Measurements from ENCODE around the gene NKTR. TPM values are rescaled to one million over a fixed set of nuclear protein-coding genes. Genes with fewer than 3 reads are reported as not detected.

Gene NKTR
- total RNA-seq, 1 experiment from 2014 or later: 53.1 TPM

- Histone ChIP-seq H3K4me3 (ENCODE audit: low read depth, low read length, poor library complexity, severe bottlenecking) (no peak overlapping the region), H3K27me3 (replicated peaks; ENCODE audit: insufficient read depth, low read depth, low read length, poor library complexity) (no peaks in the 10 kb centered on the region), H3K9me3 (ENCODE audit: low read depth, low read length, poor library complexity, severe bottlenecking) (no peaks in the 10 kb centered on the region), H3K4me1 (ENCODE audit: insufficient read depth, low read length, poor library complexity, severe bottlenecking) (no peaks in the 10 kb centered on the region), H3K36me3 (ENCODE audit: insufficient read depth, low read length, poor library complexity, severe bottlenecking) (peaks cover 3% of the 10 kb centered on the region), H3K27ac (ENCODE audit: low read depth, low read length, poor library complexity, severe bottlenecking) (no peak overlapping the region)
- TF ChIP-seq, protein P1, sequence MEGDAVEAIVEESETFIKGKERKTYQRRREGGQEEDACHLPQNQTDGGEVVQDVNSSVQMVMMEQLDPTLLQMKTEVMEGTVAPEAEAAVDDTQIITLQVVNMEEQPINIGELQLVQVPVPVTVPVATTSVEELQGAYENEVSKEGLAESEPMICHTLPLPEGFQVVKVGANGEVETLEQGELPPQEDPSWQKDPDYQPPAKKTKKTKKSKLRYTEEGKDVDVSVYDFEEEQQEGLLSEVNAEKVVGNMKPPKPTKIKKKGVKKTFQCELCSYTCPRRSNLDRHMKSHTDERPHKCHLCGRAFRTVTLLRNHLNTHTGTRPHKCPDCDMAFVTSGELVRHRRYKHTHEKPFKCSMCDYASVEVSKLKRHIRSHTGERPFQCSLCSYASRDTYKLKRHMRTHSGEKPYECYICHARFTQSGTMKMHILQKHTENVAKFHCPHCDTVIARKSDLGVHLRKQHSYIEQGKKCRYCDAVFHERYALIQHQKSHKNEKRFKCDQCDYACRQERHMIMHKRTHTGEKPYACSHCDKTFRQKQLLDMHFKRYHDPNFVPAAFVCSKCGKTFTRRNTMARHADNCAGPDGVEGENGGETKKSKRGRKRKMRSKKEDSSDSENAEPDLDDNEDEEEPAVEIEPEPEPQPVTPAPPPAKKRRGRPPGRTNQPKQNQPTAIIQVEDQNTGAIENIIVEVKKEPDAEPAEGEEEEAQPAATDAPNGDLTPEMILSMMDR (conservative IDR thresholded peaks at IDR 0.05; ENCODE audit: low read depth, low read length): no peak
- no peak for TF ChIP-seq EZH2 (IDR thresholded peaks at IDR 0.05; ENCODE audit: borderline replicate concordance, low read depth, low read length, poor library complexity, severe bottlenecking)
- ChIA-PET CTCF (no interaction called here), POLR2A (ENCODE audit: low non-redundant PET) (no interaction called here)
- intact Hi-C loops (cut with micrococcal nuclease; ENCODE audit: unreplicated experiment): no loop called here
- no TSS peak for BruUV-seq (replicated peaks)
- no peak for DNase-seq (ENCODE audit: low spot score)
These were observed 61.1 kb downstream of the NKTR start for GRCh38 chr3:42661593-42662022.

DNA sequence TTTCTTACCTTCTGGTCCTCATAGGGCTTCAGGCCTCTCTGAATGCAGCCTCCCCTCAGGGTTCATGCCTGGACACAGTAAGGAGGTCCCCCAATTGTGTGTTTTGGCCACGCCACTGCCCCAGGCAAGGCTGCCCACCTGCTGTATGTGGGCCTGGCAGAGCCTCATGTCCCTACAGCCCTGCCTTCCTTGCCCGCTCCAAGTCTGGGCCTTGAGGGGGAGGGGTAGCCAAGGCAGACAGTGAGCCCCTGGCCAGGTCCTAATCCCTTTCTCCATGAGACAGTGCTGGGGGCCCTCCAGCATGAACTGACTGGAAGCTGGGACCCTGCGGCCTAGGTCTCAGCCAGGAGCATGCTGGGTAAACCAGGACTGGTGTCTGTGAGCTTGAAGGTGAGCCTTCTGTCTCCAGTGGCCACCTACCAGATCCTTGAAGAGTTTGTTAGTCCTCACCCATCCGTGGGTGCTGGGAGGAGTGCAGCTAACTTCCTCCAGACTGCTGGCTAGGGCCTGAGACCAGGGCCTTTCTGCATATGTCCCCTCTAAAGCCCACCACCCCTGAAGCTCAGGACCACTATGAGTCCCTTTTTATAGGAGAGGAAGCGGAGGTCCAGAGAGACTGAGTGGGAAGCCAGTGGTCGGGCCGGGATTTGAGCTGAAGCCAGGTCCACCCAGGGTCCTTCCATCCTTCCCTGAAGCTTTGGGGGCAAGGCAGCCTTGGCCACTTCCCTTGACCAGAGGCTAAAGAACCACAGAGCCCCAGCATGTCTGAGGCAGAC, 61.7 kb downstream of the NKTR start:
- POLR2A ChIA-PET (ENCODE audit: low non-redundant PET): no interaction called here
- intact Hi-C loops (cut with micrococcal nuclease; ENCODE audit: unreplicated experiment): no loop called here
- DNase-seq (ENCODE audit: low spot score): no peak
- Histone ChIP-seq H3K27me3 (replicated peaks; ENCODE audit: insufficient read depth, low read depth, low read length, poor library complexity) (no peaks in the 10 kb centered on the region), H3K9me3 (ENCODE audit: low read depth, low read length, poor library complexity, severe bottlenecking) (no peaks in the 10 kb centered on the region), H3K36me3 (ENCODE audit: insufficient read depth, low read length, poor library complexity, severe bottlenecking) (peaks cover 3% of the 10 kb centered on the region), H3K27ac (ENCODE audit: low read depth, low read length, poor library complexity, severe bottlenecking) (no peak overlapping the region), H3K4me1 (ENCODE audit: insufficient read depth, low read length, poor library complexity, severe bottlenecking) (no peaks in the 10 kb centered on the region), H3K4me3 (ENCODE audit: low read depth, low read length, poor library complexity, severe bottlenecking) (no peak overlapping the region)
- BruUV-seq (replicated peaks): no TSS peak
- TF ChIP-seq, protein P1 (conservative IDR thresholded peaks at IDR 0.05; ENCODE audit: low read depth, low read length): no peak
- no peak for TF ChIP-seq EZH2 (IDR thresholded peaks at IDR 0.05; ENCODE audit: borderline replicate concordance, low read depth, low read length, poor library complexity, severe bottlenecking)
- CTCF ChIA-PET: no interaction called here

GRCh38 chr3:42662813-42663535, 62.5 kb downstream of the NKTR start:
- no peak for DNase-seq (ENCODE audit: low spot score)
- ChIA-PET POLR2A (ENCODE audit: low non-redundant PET) (no interaction called here), CTCF (no interaction called here)
- Histone ChIP-seq H3K9me3 (ENCODE audit: low read depth, low read length, poor library complexity, severe bottlenecking) (no peaks in the 10 kb centered on the region), H3K27ac (ENCODE audit: low read depth, low read length, poor library complexity, severe bottlenecking) (no peak overlapping the region), H3K36me3 (ENCODE audit: insufficient read depth, low read length, poor library complexity, severe bottlenecking) (peaks cover 3% of the 10 kb centered on the region), H3K4me1 (ENCODE audit: insufficient read depth, low read length, poor library complexity, severe bottlenecking) (no peaks in the 10 kb centered on the region), H3K27me3 (replicated peaks; ENCODE audit: insufficient read depth, low read depth, low read length, poor library complexity) (no peaks in the 10 kb centered on the region), H3K4me3 (ENCODE audit: low read depth, low read length, poor library complexity, severe bottlenecking) (no peak overlapping the region)
- BruUV-seq (replicated peaks): no TSS peak
- intact Hi-C loops (cut with micrococcal nuclease; ENCODE audit: unreplicated experiment): no loop called here
- TF ChIP-seq EZH2 (IDR thresholded peaks at IDR 0.05; ENCODE audit: borderline replicate concordance, low read depth, low read length, poor library complexity, severe bottlenecking): no peak
- TF ChIP-seq, protein P1 (conservative IDR thresholded peaks at IDR 0.05; ENCODE audit: low read depth, low read length): no peak

All from A673 (cell line).